ENCODE data around the gene ZNF516. TPM values are rescaled to one million over a fixed set of nuclear protein-coding genes. Genes with fewer than 3 reads are reported as not detected.

ZNF516 gene
- polyA plus RNA-seq, 2 of the 4 experiments (the other 2 are of a cell fraction), result 3.9 to 4.9 TPM

DNA sequence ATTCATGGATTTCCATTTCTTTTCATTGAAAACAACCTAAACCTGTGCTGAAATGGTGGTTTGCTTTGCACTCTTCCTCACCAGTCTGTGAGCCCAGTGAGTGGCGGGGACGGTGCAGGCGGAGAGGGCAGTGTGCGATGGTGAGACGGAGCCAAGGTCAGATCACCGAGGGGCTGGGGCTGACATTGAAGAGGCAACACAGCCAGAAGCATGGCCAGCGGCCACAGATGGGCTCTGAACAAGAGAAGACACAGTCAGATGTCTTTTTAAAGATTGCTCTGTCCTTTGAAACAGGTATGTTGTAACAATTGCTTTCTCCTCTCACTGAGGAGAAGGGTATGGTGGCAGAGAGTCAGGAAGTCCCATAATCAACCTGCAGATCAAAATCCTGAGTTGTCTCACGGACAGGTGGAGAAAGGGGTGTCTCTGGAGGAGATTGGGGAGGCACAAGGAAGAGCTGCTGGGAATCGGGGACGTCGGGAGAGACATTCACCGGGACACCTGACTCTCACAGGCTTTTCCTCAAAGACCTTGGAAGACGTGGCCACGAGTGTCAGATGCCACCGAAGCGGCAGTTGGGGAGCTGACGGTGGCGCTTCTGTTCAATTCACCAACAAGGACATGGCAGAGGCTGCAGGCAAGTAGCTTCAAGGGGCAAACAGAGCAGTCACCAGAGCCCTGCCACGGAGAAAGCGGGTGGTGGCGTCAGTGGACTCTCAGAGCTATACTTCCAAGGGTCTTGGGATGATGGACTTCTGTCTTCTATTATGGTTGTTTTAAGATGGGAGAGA is 12.1 kb upstream of the ZNF516 start:
- Histone ChIP-seq H3K4me1 (no peaks in the 10 kb centered on the region), H3K4me3 (no peak overlapping the region), H3K27ac (no peak overlapping the region), H3K9me3 (no peaks in the 10 kb centered on the region), H3K4me2 (no peak overlapping the region)
- DNase-seq (ENCODE audit: low read depth in 1 of 2, low spot score in 1 of 2) (no peak), ATAC-seq (no peak), FAIRE-seq (no peak)
- 81% methylated on average over 18 of the region's 21 CpGs for WGBS (ENCODE audit: missing lambda C conversion rate)
- TF ChIP-seq, protein P1, sequence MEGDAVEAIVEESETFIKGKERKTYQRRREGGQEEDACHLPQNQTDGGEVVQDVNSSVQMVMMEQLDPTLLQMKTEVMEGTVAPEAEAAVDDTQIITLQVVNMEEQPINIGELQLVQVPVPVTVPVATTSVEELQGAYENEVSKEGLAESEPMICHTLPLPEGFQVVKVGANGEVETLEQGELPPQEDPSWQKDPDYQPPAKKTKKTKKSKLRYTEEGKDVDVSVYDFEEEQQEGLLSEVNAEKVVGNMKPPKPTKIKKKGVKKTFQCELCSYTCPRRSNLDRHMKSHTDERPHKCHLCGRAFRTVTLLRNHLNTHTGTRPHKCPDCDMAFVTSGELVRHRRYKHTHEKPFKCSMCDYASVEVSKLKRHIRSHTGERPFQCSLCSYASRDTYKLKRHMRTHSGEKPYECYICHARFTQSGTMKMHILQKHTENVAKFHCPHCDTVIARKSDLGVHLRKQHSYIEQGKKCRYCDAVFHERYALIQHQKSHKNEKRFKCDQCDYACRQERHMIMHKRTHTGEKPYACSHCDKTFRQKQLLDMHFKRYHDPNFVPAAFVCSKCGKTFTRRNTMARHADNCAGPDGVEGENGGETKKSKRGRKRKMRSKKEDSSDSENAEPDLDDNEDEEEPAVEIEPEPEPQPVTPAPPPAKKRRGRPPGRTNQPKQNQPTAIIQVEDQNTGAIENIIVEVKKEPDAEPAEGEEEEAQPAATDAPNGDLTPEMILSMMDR (IDR thresholded peaks at IDR 0.05), result no peak
- TF ChIP-seq RARB (CRISPR knock-in tag; IDR thresholded peaks at IDR 0.05), result no peak
- TF ChIP-seq, protein P2, sequence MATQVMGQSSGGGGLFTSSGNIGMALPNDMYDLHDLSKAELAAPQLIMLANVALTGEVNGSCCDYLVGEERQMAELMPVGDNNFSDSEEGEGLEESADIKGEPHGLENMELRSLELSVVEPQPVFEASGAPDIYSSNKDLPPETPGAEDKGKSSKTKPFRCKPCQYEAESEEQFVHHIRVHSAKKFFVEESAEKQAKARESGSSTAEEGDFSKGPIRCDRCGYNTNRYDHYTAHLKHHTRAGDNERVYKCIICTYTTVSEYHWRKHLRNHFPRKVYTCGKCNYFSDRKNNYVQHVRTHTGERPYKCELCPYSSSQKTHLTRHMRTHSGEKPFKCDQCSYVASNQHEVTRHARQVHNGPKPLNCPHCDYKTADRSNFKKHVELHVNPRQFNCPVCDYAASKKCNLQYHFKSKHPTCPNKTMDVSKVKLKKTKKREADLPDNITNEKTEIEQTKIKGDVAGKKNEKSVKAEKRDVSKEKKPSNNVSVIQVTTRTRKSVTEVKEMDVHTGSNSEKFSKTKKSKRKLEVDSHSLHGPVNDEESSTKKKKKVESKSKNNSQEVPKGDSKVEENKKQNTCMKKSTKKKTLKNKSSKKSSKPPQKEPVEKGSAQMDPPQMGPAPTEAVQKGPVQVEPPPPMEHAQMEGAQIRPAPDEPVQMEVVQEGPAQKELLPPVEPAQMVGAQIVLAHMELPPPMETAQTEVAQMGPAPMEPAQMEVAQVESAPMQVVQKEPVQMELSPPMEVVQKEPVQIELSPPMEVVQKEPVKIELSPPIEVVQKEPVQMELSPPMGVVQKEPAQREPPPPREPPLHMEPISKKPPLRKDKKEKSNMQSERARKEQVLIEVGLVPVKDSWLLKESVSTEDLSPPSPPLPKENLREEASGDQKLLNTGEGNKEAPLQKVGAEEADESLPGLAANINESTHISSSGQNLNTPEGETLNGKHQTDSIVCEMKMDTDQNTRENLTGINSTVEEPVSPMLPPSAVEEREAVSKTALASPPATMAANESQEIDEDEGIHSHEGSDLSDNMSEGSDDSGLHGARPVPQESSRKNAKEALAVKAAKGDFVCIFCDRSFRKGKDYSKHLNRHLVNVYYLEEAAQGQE (IDR thresholded peaks at IDR 0.05), result no peak
- TF ChIP-seq, protein P3, sequence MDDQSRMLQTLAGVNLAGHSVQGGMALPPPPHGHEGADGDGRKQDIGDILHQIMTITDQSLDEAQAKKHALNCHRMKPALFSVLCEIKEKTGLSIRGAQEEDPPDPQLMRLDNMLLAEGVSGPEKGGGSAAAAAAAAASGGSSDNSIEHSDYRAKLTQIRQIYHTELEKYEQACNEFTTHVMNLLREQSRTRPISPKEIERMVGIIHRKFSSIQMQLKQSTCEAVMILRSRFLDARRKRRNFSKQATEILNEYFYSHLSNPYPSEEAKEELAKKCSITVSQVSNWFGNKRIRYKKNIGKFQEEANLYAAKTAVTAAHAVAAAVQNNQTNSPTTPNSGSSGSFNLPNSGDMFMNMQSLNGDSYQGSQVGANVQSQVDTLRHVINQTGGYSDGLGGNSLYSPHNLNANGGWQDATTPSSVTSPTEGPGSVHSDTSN (IDR thresholded peaks at IDR 0.05), result no peak
- no peak for TF ChIP-seq CBX2 (IDR thresholded peaks at IDR 0.05; ENCODE audit: borderline replicate concordance, low read depth)
- TF ChIP-seq ZC3H11A (IDR thresholded peaks at IDR 0.05), result no peak
- no peak for TF ChIP-seq FOSL2 (IDR thresholded peaks at IDR 0.05)
- TF ChIP-seq FOSL2 (CRISPR knock-in tag; IDR thresholded peaks at IDR 0.05), result no peak
- no peak for TF ChIP-seq BHLHE40 (IDR thresholded peaks at IDR 0.05; ENCODE audit: low read depth, low read length)
- TF ChIP-seq PHF8 (IDR thresholded peaks at IDR 0.05; ENCODE audit: borderline replicate concordance, low read depth), result no peak
- no peak for TF ChIP-seq MYC (IDR thresholded peaks at IDR 0.05; ENCODE audit: borderline replicate concordance, low read length)
- TF ChIP-seq EP300 (IDR thresholded peaks at IDR 0.05), result no peak
- TF ChIP-seq HOXA7 (CRISPR knock-in tag; IDR thresholded peaks at IDR 0.05), result no peak
- TF ChIP-seq, protein P4, sequence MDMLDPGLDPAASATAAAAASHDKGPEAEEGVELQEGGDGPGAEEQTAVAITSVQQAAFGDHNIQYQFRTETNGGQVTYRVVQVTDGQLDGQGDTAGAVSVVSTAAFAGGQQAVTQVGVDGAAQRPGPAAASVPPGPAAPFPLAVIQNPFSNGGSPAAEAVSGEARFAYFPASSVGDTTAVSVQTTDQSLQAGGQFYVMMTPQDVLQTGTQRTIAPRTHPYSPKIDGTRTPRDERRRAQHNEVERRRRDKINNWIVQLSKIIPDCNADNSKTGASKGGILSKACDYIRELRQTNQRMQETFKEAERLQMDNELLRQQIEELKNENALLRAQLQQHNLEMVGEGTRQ (IDR thresholded peaks at IDR 0.05), result no peak
- TF ChIP-seq, protein P5, sequence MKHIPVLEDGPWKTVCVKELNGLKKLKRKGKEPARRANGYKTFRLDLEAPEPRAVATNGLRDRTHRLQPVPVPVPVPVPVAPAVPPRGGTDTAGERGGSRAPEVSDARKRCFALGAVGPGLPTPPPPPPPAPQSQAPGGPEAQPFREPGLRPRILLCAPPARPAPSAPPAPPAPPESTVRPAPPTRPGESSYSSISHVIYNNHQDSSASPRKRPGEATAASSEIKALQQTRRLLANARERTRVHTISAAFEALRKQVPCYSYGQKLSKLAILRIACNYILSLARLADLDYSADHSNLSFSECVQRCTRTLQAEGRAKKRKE (CRISPR knock-in tag; IDR thresholded peaks at IDR 0.05; ENCODE audit: low read depth), result no peak
- ChIA-PET POLR2A (no interaction called here), CTCF (no interaction called here)

DNA sequence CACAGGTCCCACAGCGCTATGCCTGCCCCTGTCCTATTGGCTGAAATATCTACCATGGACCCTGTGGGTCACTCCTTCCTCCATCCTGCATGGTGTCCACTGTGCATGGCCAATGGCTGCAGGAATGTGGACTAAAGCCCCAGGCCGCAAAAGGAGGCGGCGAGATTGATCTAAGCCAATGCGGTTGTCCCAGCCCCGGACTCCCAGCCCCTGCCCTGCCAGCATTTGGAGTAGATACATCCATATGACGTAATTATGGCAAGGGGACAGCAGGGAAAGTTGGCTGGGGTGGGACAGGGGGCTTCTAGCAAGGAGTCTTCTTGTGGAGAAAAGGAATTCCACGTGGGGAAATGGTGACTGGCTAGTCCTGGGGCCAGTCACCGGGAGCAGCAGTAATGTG is 11.4 kb upstream of the ZNF516 start:
- no peaks in the 10 kb centered on the region for H3K9me3 ChIP-seq
- no peak overlapping the region for H3K4me3 ChIP-seq
- ChIA-PET POLR2A (no interaction called here), CTCF (no interaction called here)
- H3K4me1 ChIP-seq, result no peaks in the 10 kb centered on the region
- WGBS (ENCODE audit: missing lambda C conversion rate), result 78% methylated on average over 8 of the region's 9 CpGs
- no peak overlapping the region for H3K4me2 ChIP-seq
- FAIRE-seq (no peak), ATAC-seq (no peak), DNase-seq (ENCODE audit: low read depth in 1 of 2, low spot score in 1 of 2) (no peak)
- TF ChIP-seq HOXB13 (CRISPR knock-in tag; IDR thresholded peaks at IDR 0.05; ENCODE audit: low read depth), result no peak
- TF ChIP-seq, protein P6, sequence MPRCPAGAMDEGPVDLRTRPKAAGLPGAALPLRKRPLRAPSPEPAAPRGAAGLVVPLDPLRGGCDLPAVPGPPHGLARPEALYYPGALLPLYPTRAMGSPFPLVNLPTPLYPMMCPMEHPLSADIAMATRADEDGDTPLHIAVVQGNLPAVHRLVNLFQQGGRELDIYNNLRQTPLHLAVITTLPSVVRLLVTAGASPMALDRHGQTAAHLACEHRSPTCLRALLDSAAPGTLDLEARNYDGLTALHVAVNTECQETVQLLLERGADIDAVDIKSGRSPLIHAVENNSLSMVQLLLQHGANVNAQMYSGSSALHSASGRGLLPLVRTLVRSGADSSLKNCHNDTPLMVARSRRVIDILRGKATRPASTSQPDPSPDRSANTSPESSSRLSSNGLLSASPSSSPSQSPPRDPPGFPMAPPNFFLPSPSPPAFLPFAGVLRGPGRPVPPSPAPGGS (IDR thresholded peaks at IDR 0.05), result no peak
- TF ChIP-seq, protein P2 (IDR thresholded peaks at IDR 0.05), result no peak
- TF ChIP-seq CEBPB (IDR thresholded peaks at IDR 0.05), result no peak
- TF ChIP-seq NFE2L2 (conservative IDR thresholded peaks at IDR 0.05; ENCODE audit: low read length), result no peak
- TF ChIP-seq CBX8 (IDR thresholded peaks at IDR 0.05), result no peak
- TF ChIP-seq, protein P4 (IDR thresholded peaks at IDR 0.05), result no peak
- no peak for TF ChIP-seq BHLHE40 (IDR thresholded peaks at IDR 0.05; ENCODE audit: low read depth, low read length)
- H3K27ac ChIP-seq, result no peak overlapping the region

Data from A549 (cell line).